H9 (cell line): ENCODE measurements around the gene C19orf44. TPM values are rescaled to one million over a fixed set of nuclear protein-coding genes. Genes with fewer than 3 reads are reported as not detected.

Experiments used
- DNase-seq: peaks from one replicate; pipeline ENCODE4 v3.0.0-alpha.2; 2017
- H2AFZ ChIP-seq: one replicate; pipeline ENCODE4 v1.6.1; 2013; ENCODE audit warnings: mild to moderate bottlenecking, low read length, control low read depth, moderate library complexity
- H2AK5ac ChIP-seq: 2 replicates; pipeline ENCODE4 v1.6.1; 2013; ENCODE audit warnings: low read length, control low read depth, mixed read lengths; ENCODE audit not compliant: insufficient read length
- H2BK120ac ChIP-seq: one replicate; pipeline ENCODE4 v1.6.1; 2013; ENCODE audit warnings: low read depth, mild to moderate bottlenecking, low read length, control low read depth, inconsistent platforms; ENCODE audit not compliant: poor library complexity, severe bottlenecking
- H2BK12ac ChIP-seq: 2 replicates; pipeline ENCODE4 v1.6.1; 2013; ENCODE audit warnings: low read length, control low read depth, mixed read lengths, low read depth; ENCODE audit not compliant: insufficient read length
- H2BK15ac ChIP-seq: 2 replicates; pipeline ENCODE4 v1.6.1; 2013; ENCODE audit warnings: low read depth, low read length, control low read depth
- H2BK20ac ChIP-seq: one replicate; pipeline ENCODE4 v1.6.1; 2013; ENCODE audit warnings: low read depth, mild to moderate bottlenecking, low read length, control low read depth, inconsistent platforms; ENCODE audit not compliant: poor library complexity, severe bottlenecking
- H2BK5ac ChIP-seq: 2 replicates; pipeline ENCODE4 v1.6.1; 2013; ENCODE audit warnings: low read length, control low read depth, mixed read lengths; ENCODE audit not compliant: insufficient read length
- H3K14ac ChIP-seq: 2 replicates; pipeline ENCODE4 v1.6.1; 2013; ENCODE audit warnings: low read length, control low read depth; ENCODE audit not compliant: insufficient read depth
- H3K18ac ChIP-seq: 2 replicates; pipeline ENCODE4 v1.6.1; 2013; ENCODE audit warnings: low read depth, mild to moderate bottlenecking, mixed read lengths, low read length, control low read depth; ENCODE audit not compliant: insufficient read length
- H3K23ac ChIP-seq: 2 replicates; pipeline ENCODE4 v1.6.1; 2013; ENCODE audit warnings: low read length, control low read depth, mixed read lengths, low read depth; ENCODE audit not compliant: insufficient read length
- H3K23me2 ChIP-seq: 2 replicates; pipeline ENCODE4 v1.6.1; 2013; ENCODE audit warnings: low read depth, mild to moderate bottlenecking, mixed read lengths, low read length, control low read depth; ENCODE audit not compliant: insufficient read length, poor library complexity, severe bottlenecking
- H3K27ac ChIP-seq: 2 replicates; pipeline ENCODE4 v1.5.1; 2013; ENCODE audit warnings: low read length, control low read depth, mixed read lengths, low read depth; ENCODE audit not compliant: insufficient read length
- H3K27me3 ChIP-seq: 2 replicates; pipeline ENCODE4 v1.6.1; 2013; ENCODE audit warnings: low read length, control low read depth, inconsistent platforms; ENCODE audit not compliant: insufficient read depth
- H3K4ac ChIP-seq: 2 replicates; pipeline ENCODE4 v1.6.1; 2013; ENCODE audit warnings: low read depth, mild to moderate bottlenecking, control low read depth, inconsistent platforms, low read length, moderate library complexity
- H3K4me1 ChIP-seq: 2 replicates; pipeline ENCODE4 v1.6.1; 2013; ENCODE audit warnings: low read length, control low read depth, inconsistent platforms; ENCODE audit not compliant: insufficient read depth
- H3K4me2 ChIP-seq: 2 replicates; pipeline ENCODE4 v1.6.1; 2013; ENCODE audit warnings: low read length, control low read depth, mixed read lengths; ENCODE audit not compliant: insufficient read length, insufficient read depth
- H3K56ac ChIP-seq: 2 replicates; pipeline ENCODE4 v1.6.1; 2013; ENCODE audit warnings: low read depth, mild to moderate bottlenecking, mixed read lengths, low read length, control low read depth; ENCODE audit not compliant: insufficient read length
- H3K79me1 ChIP-seq: 2 replicates; pipeline ENCODE4 v1.6.1; 2013; ENCODE audit warnings: low read depth, mild to moderate bottlenecking, moderate library complexity, low read length, control low read depth, inconsistent platforms; ENCODE audit not compliant: insufficient read depth, poor library complexity, severe bottlenecking
- H3K79me2 ChIP-seq: 2 replicates; pipeline ENCODE4 v1.6.1; 2013; ENCODE audit warnings: low read length, control low read depth, inconsistent platforms; ENCODE audit not compliant: insufficient read depth
- H3K9ac ChIP-seq: 2 replicates; pipeline ENCODE4 v1.6.1; 2013; ENCODE audit warnings: low read length, control low read depth, mixed read lengths; ENCODE audit not compliant: insufficient read length; ENCODE audit errors: extremely low read depth
- H3K9me3 ChIP-seq: one replicate; pipeline ENCODE4 v1.6.1; 2013; ENCODE audit warnings: low read depth, low read length, inconsistent platforms; ENCODE audit not compliant: control insufficient read depth
- H3T11ph ChIP-seq: one replicate; pipeline ENCODE4 v1.6.1; 2013; ENCODE audit warnings: mild to moderate bottlenecking, low read length, control low read depth, inconsistent platforms
- H4K20me1 ChIP-seq: one replicate; pipeline ENCODE4 v1.6.1; 2013; ENCODE audit not compliant: control insufficient read depth, insufficient read length, insufficient read depth
- H4K5ac ChIP-seq: 2 replicates; pipeline ENCODE4 v1.6.1; 2013; ENCODE audit warnings: low read depth, mild to moderate bottlenecking, mixed read lengths, low read length, control low read depth; ENCODE audit not compliant: insufficient read length
- H4K8ac ChIP-seq: replicated peaks from 2 replicates; pipeline ENCODE4 v1.6.1; 2013; ENCODE audit warnings: low read length, control low read depth, mixed read lengths, low read depth; ENCODE audit not compliant: insufficient read length
- H4K91ac ChIP-seq: 2 replicates; pipeline ENCODE4 v1.6.1; 2013; ENCODE audit warnings: low read depth, mild to moderate bottlenecking, moderate library complexity, mixed read lengths, low read length, control low read depth; ENCODE audit not compliant: insufficient read length
- H3K27ac Mint-ChIP-seq, 3 experiments: 2 replicates in 2 of 3; 3 replicates in 1 of 3; pipeline ENCODE4 v1.8.0; 2020 to 2021; ENCODE audit warnings: mixed read lengths in 3 of 3, mild to moderate bottlenecking in 1 of 3, moderate library complexity in 1 of 3
- H3K27me3 Mint-ChIP-seq: 2 replicates; pipeline ENCODE4 v1.8.0; 2021; ENCODE audit warnings: low read depth, mild to moderate bottlenecking, moderate library complexity, mixed read lengths
- H3K36me3 Mint-ChIP-seq, 3 experiments: 2 replicates in 2 of 3; 3 replicates in 1 of 3; pipeline ENCODE4 v1.8.0; 2020 to 2021; ENCODE audit warnings: low read depth in 3 of 3, mixed read lengths in 3 of 3; ENCODE audit not compliant: insufficient read depth in 1 of 3
- H3K4me1 Mint-ChIP-seq, 2 experiments: 2 replicates each; pipeline ENCODE4 v1.8.0; 2020; ENCODE audit warnings: mixed read lengths in 2 of 2
- H3K4me3 Mint-ChIP-seq, 2 experiments: 2 replicates in 1 of 2; 3 replicates in 1 of 2; pipeline ENCODE4 v1.8.0; 2020 to 2021; ENCODE audit warnings: mild to moderate bottlenecking in 2 of 2, mixed read lengths in 2 of 2, moderate library complexity in 1 of 2
- H3K9me3 Mint-ChIP-seq, 2 experiments: 2 replicates in 1 of 2; 3 replicates in 1 of 2; pipeline ENCODE4 v1.8.0; 2020; ENCODE audit warnings: mild to moderate bottlenecking in 2 of 2, mixed read lengths in 2 of 2, moderate library complexity in 1 of 2
- CTCF ChIP-seq: fragments of 200-600 bp; sonication (generic); conservative IDR thresholded peaks from 3 replicates; pipeline ENCODE4 v1.8.0; 2021; ENCODE audit warnings: antibody characterized with exemption, mild to moderate bottlenecking
- WGBS: extraction: QIAGEN DNeasy Blood & Tissue Kit; methylation state at CpG from one replicate; pipeline ENCODE4 v1.1.7; 2013; ENCODE audit warnings: missing lambda C conversion rate, low lambda C conversion rate, mixed read lengths; ENCODE audit not compliant: insufficient read length; ENCODE audit errors: extremely low coverage; 5-methylcytosine and 5-hydroxymethylcytosine counted together
- total RNA-seq: library from RNA; stranded (reverse); gene quantifications from 2 replicates; pipeline ENCODE4 v1.2.1, GENCODE V29; 2021

Gene C19orf44
- total RNA-seq, 1 experiment from 2014 or later = 6.4 TPM

DNA sequence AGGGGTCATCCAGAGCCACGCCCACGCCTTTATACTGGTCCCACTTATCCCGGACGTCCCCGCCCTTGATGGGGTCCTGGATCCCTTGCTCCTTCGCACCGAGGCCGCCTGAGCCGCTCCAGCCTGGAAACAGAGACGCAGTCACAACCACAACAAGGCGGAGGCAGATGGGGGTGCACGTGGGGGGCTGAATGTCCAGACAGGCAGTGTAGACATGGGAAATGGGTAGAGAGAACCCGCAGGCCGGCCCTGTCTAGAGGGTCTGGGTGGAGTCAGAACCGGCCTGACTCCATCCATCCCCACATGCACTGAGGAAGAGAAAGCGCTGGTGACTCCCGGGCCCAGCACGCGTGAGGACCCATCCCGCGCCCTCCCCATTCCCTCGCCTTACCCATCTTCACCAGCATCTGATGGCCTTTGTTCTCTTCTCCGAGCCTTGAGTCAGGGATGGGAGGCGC, 23.1 kb downstream of the C19orf44 start:
- no peak overlapping the region for H3K4me2 ChIP-seq
- no peak overlapping the region for H3K56ac ChIP-seq
- no peak overlapping the region for H3T11ph ChIP-seq
- H4K91ac ChIP-seq = no peak overlapping the region
- H3K27ac ChIP-seq = no peak overlapping the region
- H2BK120ac ChIP-seq = no peak overlapping the region
- H3K36me3 Mint-ChIP-seq = peaks cover 43 to 78% (median 70%) of the 10 kb centered on the region in 3 experiments; a peak in 6 of 7 replicates
- no peaks in the 10 kb centered on the region for H3K4me1 ChIP-seq
- H3K9me3 Mint-ChIP-seq = no peaks in the 10 kb centered on the region
- peaks cover 3% of the 10 kb centered on the region for H4K20me1 ChIP-seq
- H3K9me3 ChIP-seq = no peaks in the 10 kb centered on the region
- H2AK5ac ChIP-seq = no peak overlapping the region
- no peak for TF ChIP-seq CTCF
- WGBS = no CpG with 5 or more reads among the region's 24 CpGs
- H2AFZ ChIP-seq = no peak overlapping the region
- H3K18ac ChIP-seq = no peak overlapping the region
- no peak overlapping the region for H4K8ac ChIP-seq
- H3K27me3 ChIP-seq = no peaks in the 10 kb centered on the region
- no peak overlapping the region for H3K9ac ChIP-seq
- H3K4ac ChIP-seq = no peak overlapping the region
- H2BK12ac ChIP-seq = no peak overlapping the region
- no peak for DNase-seq
- H2BK5ac ChIP-seq = no peak overlapping the region
- H4K5ac ChIP-seq = no peak overlapping the region
- no peak overlapping the region for H2BK15ac ChIP-seq
- no peak overlapping the region for H3K4me3 Mint-ChIP-seq
- H3K27me3 Mint-ChIP-seq = no peaks in the 10 kb centered on the region
- H3K23ac ChIP-seq = no peak overlapping the region
- H2BK20ac ChIP-seq = no peak overlapping the region
- no peaks in the 10 kb centered on the region for H3K4me1 Mint-ChIP-seq
- H3K23me2 ChIP-seq = no peaks in the 10 kb centered on the region
- no peaks in the 10 kb centered on the region for H3K79me1 ChIP-seq
- no peak overlapping the region for H3K14ac ChIP-seq
- H3K79me2 ChIP-seq = no peaks in the 10 kb centered on the region
- H3K27ac Mint-ChIP-seq = peak overlapping the region in 1 of 3 experiments; percentile 16; a peak in 1 of 7 replicates
